ENCODE data around the gene DENND4B.

DNA sequence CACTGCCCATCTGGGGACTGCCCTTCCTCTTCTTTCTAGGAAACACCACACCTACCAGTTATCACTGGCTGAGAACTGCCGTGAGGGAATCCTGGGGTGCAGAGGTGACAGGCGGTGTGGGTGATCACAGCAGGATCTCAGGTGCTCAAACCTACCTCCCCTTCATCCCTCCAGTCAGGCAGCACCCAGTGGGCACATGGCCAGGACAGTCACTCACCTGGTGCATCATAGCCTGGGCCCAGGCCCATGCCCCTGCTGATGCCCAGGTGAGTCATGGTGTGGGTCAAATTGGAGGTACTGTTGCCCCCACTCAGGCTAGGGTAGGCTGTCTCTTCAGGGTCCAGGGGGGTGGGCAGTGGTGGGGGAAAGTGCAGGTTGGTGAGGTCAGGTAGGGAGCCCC is 5.3 kb upstream of the DENND4B start:
- TF ChIP-seq, protein P1, sequence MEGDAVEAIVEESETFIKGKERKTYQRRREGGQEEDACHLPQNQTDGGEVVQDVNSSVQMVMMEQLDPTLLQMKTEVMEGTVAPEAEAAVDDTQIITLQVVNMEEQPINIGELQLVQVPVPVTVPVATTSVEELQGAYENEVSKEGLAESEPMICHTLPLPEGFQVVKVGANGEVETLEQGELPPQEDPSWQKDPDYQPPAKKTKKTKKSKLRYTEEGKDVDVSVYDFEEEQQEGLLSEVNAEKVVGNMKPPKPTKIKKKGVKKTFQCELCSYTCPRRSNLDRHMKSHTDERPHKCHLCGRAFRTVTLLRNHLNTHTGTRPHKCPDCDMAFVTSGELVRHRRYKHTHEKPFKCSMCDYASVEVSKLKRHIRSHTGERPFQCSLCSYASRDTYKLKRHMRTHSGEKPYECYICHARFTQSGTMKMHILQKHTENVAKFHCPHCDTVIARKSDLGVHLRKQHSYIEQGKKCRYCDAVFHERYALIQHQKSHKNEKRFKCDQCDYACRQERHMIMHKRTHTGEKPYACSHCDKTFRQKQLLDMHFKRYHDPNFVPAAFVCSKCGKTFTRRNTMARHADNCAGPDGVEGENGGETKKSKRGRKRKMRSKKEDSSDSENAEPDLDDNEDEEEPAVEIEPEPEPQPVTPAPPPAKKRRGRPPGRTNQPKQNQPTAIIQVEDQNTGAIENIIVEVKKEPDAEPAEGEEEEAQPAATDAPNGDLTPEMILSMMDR (IDR thresholded peaks at IDR 0.05): no peak
- TF ChIP-seq POLR2A (IDR thresholded peaks at IDR 0.05): no peak
- no peak for TF ChIP-seq POLR2AphosphoS5 (IDR thresholded peaks at IDR 0.05)
- no peak for TF ChIP-seq EP300 (IDR thresholded peaks at IDR 0.05; ENCODE audit: low read depth)
